HepG2 (cell line): ENCODE data around the gene ADCY9. TPM values are rescaled to one million over a fixed set of nuclear protein-coding genes. Genes with fewer than 3 reads are reported as not detected.

ENCODE experiments used
- ARID5B ChIP-seq: IDR thresholded peaks from 2 replicates; pipeline ENCODE4 v1.4.0; 2020; ENCODE audit warnings: mild to moderate bottlenecking, missing genetic modification reagents
- ATF5 ChIP-seq: sonication (generic); formaldehyde crosslinking; IDR thresholded peaks from 2 replicates; pipeline ENCODE4 v1.4.0; 2020; ENCODE audit warnings: mild to moderate bottlenecking, low read depth, missing genetic modification reagents
- CC2D1A ChIP-seq: sonication (generic); formaldehyde crosslinking; IDR thresholded peaks from 2 replicates; pipeline ENCODE4 v1.8.1; 2023; ENCODE audit warnings: mild to moderate bottlenecking, missing genetic modification reagents
- HOXA9 ChIP-seq: sonication (generic); formaldehyde crosslinking; IDR thresholded peaks from 2 replicates; pipeline ENCODE4 v1.8.1; 2022; ENCODE audit warnings: missing genetic modification reagents, mild to moderate bottlenecking, moderate library complexity, borderline replicate concordance
- KAT8 ChIP-seq: IDR thresholded peaks from 2 replicates; pipeline ENCODE4 v1.6.1; 2016; ENCODE audit warnings: missing genetic modification reagents, missing compliant biosample characterization
- NBN ChIP-seq: fragments of 450-650 bp; conservative IDR thresholded peaks from 2 replicates; pipeline ENCODE4 v1.6.1; 2017
- PHF21A ChIP-seq: sonication (generic); formaldehyde crosslinking; IDR thresholded peaks from 2 replicates; pipeline ENCODE4 v1.5.0; 2020; ENCODE audit warnings: mild to moderate bottlenecking, missing genetic modification reagents
- RARA ChIP-seq: IDR thresholded peaks from 2 replicates; pipeline ENCODE4 v1.6.1; 2016; ENCODE audit warnings: missing genetic modification reagents, missing compliant biosample characterization
- U2AF1 ChIP-seq: fragments of 200-400 bp; formaldehyde crosslinking; optimal IDR thresholded peaks from 2 replicates; pipeline ENCODE3; 2017; ENCODE audit warnings: mild to moderate bottlenecking, low read depth, low read length
- ZFY ChIP-seq: sonication (generic); formaldehyde crosslinking; IDR thresholded peaks from 2 replicates; pipeline ENCODE4 v1.4.0; 2020; ENCODE audit warnings: missing genetic modification reagents
- ZHX1 ChIP-seq: sonication (generic); formaldehyde crosslinking; IDR thresholded peaks from 2 replicates; pipeline ENCODE4 v1.8.1; 2022; ENCODE audit warnings: low read depth, mild to moderate bottlenecking, missing genetic modification reagents
- ZNF335 ChIP-seq: sonication (generic); formaldehyde crosslinking; IDR thresholded peaks from 2 replicates; pipeline ENCODE4 v1.4.0; 2020; ENCODE audit warnings: missing genetic modification reagents
- ZNF749 ChIP-seq: sonication (generic); formaldehyde crosslinking; IDR thresholded peaks from 2 replicates; pipeline ENCODE4 v1.8.0; 2022; ENCODE audit warnings: mild to moderate bottlenecking, missing genetic modification reagents, moderate library complexity, borderline replicate concordance
- polyA plus RNA-seq, 8 experiments: library from polyadenylated mRNA; depleted of rRNA in 3 of 8; stranded (reverse) in 7 of 8; unstranded in 1 of 8; fragments of >200 nt; fragmentation: Illumina TruSeq in 4 of 8; extraction: Trizol in 4 of 8; gene quantifications; 2 replicates each; pipeline versions ENCODE4 v1.2.1 to v1.2.3, GENCODE V29; 2011 to 2016; ENCODE audit warnings: low read depth in 4 of 8, missing spikeins in 1 of 8, mixed read lengths in 1 of 8; ENCODE audit not compliant: insufficient read depth in 1 of 8
- total RNA-seq, 5 experiments: library from RNA; depleted of rRNA; stranded (reverse); fragments of >200 nt; fragmentation: Illumina TruSeq; extraction: Trizol; gene quantifications; 2 replicates each; pipeline ENCODE4 v1.2.3, GENCODE V29; 2016; ENCODE audit warnings: low read depth in 1 of 5
- TF ChIP-seq, protein P1 (sequence below): sonication (generic); formaldehyde crosslinking; conservative IDR thresholded peaks from 2 replicates; pipeline ENCODE4 v1.4.0; 2020; ENCODE audit warnings: missing genetic modification reagents
- TF ChIP-seq, protein P2 (sequence below): sonication (generic); formaldehyde crosslinking; IDR thresholded peaks from 2 replicates; pipeline ENCODE4 v1.8.0; 2022; ENCODE audit warnings: missing genetic modification reagents, mild to moderate bottlenecking, borderline replicate concordance

The ADCY9 gene
- total and polyA plus RNA-seq, 2 of the 13 experiments (the other 11 are each of a cell fraction or from before 2014, with no cell fraction given), result 11.2 to 13.9 TPM

GRCh38 chr16:4113358-4114256, 2.6 kb downstream of the ADCY9 start (continued):
- TF ChIP-seq ZHX1 (CRISPR knock-in tag), result no peak
- TF ChIP-seq NBN, result no peak
- TF ChIP-seq CC2D1A (CRISPR knock-in tag), result no peak
- no peak for TF ChIP-seq HOXA9 (CRISPR knock-in tag)
- TF ChIP-seq U2AF1, result no peak
- TF ChIP-seq ZFY (CRISPR knock-in tag), result peak; percentile 52
- TF ChIP-seq ARID5B (CRISPR knock-in tag), result peak; percentile 56
- TF ChIP-seq, protein P1, sequence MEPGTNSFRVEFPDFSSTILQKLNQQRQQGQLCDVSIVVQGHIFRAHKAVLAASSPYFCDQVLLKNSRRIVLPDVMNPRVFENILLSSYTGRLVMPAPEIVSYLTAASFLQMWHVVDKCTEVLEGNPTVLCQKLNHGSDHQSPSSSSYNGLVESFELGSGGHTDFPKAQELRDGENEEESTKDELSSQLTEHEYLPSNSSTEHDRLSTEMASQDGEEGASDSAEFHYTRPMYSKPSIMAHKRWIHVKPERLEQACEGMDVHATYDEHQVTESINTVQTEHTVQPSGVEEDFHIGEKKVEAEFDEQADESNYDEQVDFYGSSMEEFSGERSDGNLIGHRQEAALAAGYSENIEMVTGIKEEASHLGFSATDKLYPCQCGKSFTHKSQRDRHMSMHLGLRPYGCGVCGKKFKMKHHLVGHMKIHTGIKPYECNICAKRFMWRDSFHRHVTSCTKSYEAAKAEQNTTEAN, result 0 out of 2 replicates have a peak, but pooled peaks have one; percentile 24
- TF ChIP-seq, protein P2, sequence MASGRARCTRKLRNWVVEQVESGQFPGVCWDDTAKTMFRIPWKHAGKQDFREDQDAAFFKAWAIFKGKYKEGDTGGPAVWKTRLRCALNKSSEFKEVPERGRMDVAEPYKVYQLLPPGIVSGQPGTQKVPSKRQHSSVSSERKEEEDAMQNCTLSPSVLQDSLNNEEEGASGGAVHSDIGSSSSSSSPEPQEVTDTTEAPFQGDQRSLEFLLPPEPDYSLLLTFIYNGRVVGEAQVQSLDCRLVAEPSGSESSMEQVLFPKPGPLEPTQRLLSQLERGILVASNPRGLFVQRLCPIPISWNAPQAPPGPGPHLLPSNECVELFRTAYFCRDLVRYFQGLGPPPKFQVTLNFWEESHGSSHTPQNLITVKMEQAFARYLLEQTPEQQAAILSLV, result peak; percentile 35; the same call in 1 of the 2 replicates
- peak; percentile 96 for TF ChIP-seq RARA
- TF ChIP-seq ZNF335 (CRISPR knock-in tag), result no peak
- no peak for TF ChIP-seq ZNF749 (CRISPR knock-in tag)
- no peak for TF ChIP-seq KAT8 (CRISPR knock-in tag)
- TF ChIP-seq PHF21A (CRISPR knock-in tag), result peak; percentile 71
- TF ChIP-seq ATF5, result no peak
